DOHH2 (cell line): ENCODE measurements around the gene PDIA6.

Experiments
- H3F3A ChIP-seq: fragments of 200-600 bp; sonication (generic), shearing (Covaris generic); 2 replicates; pipeline ENCODE4 v1.6.0; 2016; ENCODE audit warnings: antibody characterized with exemption, mild to moderate bottlenecking; ENCODE audit not compliant: control insufficient read depth, insufficient read depth
- H3K27ac ChIP-seq: fragments of 200-600 bp; sonication (generic); 2 replicates; pipeline ENCODE4 v1.5.1; 2014; ENCODE audit warnings: low read depth, mild to moderate bottlenecking, low read length, moderate library complexity
- H3K27me3 ChIP-seq: fragments of 200-600 bp; sonication (generic); 2 replicates; pipeline ENCODE4 v1.6.1; 2014; ENCODE audit warnings: mild to moderate bottlenecking, low read length, mixed read lengths; ENCODE audit not compliant: control insufficient read depth
- H3K36me3 ChIP-seq: fragments of 200-600 bp; sonication (generic); 2 replicates; pipeline ENCODE4 v1.6.1; 2014; ENCODE audit warnings: mild to moderate bottlenecking, low read length, moderate library complexity, mixed read lengths; ENCODE audit not compliant: control insufficient read depth
- H3K4me1 ChIP-seq: fragments of 200-600 bp; sonication (generic); 2 replicates; pipeline ENCODE4 v1.6.1; 2014; ENCODE audit warnings: mild to moderate bottlenecking, low read length, mixed read lengths; ENCODE audit not compliant: control insufficient read depth
- H3K4me2 ChIP-seq: fragments of 200-600 bp; sonication (generic); 2 replicates; pipeline ENCODE4 v1.6.0; 2014; ENCODE audit warnings: mild to moderate bottlenecking, low read length, moderate library complexity
- H3K4me3 ChIP-seq: fragments of 200-600 bp; sonication (generic); 2 replicates; pipeline ENCODE4 v1.5.1; 2014; ENCODE audit warnings: mild to moderate bottlenecking, low read length, mixed read lengths
- H3K79me2 ChIP-seq: fragments of 200-600 bp; sonication (generic); 2 replicates; pipeline ENCODE4 v1.6.1; 2014; ENCODE audit warnings: mild to moderate bottlenecking, low read length, mixed read lengths; ENCODE audit not compliant: control insufficient read depth
- H3K9me2 ChIP-seq: fragments of 200-600 bp; sonication (generic); replicated peaks from 2 replicates; pipeline ENCODE4 v1.6.1; 2014; ENCODE audit warnings: mild to moderate bottlenecking, low read length, mixed read lengths; ENCODE audit not compliant: control insufficient read depth
- H3K9me3 ChIP-seq: fragments of 200-600 bp; sonication (generic); 2 replicates; pipeline ENCODE4 v1.6.1; 2014; ENCODE audit warnings: antibody characterized with exemption, low read length, mixed read lengths; ENCODE audit not compliant: control insufficient read depth, insufficient read depth
- H4K20me1 ChIP-seq: fragments of 200-600 bp; sonication (generic); 2 replicates; pipeline ENCODE4 v1.6.0; 2014; ENCODE audit warnings: low read depth, mild to moderate bottlenecking, antibody characterized with exemption, low read length, moderate library complexity; ENCODE audit not compliant: control insufficient read depth, insufficient read depth
- CTCF ChIP-seq: fragments of 200-600 bp; sonication (generic); IDR thresholded peaks from one replicate; pipeline ENCODE4 v1.5.1; 2014; ENCODE audit warnings: antibody characterized with exemption, mild to moderate bottlenecking, low read depth, low read length; ENCODE audit not compliant: poor library complexity, severe bottlenecking
- EZH2phosphoT487 ChIP-seq: fragments of 200-600 bp; sonication (generic); IDR thresholded peaks from 2 replicates; pipeline ENCODE4 v1.6.1; 2017; ENCODE audit warnings: borderline replicate concordance, mild to moderate bottlenecking, antibody characterized with exemption, low read length, moderate library complexity, mixed read lengths

Gene PDIA6

DNA sequence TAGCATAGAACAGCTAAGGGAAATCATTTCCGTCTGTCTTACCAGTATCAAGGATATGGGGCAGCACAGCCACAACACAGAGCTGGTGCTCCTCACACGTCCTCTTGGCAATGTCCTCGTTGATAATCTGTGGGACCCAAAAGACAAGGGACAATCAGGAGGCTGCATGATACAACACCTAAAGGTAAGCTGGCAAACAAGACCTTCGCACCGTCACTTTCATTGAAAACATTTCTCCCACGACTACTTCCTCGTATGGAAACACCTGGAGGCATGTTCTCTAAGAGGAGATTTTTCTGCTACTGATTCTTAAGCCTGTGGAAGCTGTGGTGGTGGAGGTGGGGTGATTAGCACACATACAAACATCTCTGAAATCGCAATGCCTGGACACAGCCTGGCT is 23.7 kb downstream of the PDIA6 start:
- Histone ChIP-seq H3K79me2 (peaks cover 20% of the 10 kb centered on the region), H3K36me3 (peaks cover 99% of the 10 kb centered on the region), H3K4me3 (no peak overlapping the region), H3F3A (peaks cover 9% of the 10 kb centered on the region), H3K27me3 (no peaks in the 10 kb centered on the region), H3K27ac (no peak overlapping the region), H3K4me2 (no peak overlapping the region), H4K20me1 (peaks cover 13% of the 10 kb centered on the region; the same call in 1 of the 2 replicates), H3K4me1 (no peaks in the 10 kb centered on the region), H3K9me3 (no peaks in the 10 kb centered on the region), H3K9me2 (no peaks in the 10 kb centered on the region)
- TF ChIP-seq CTCF (no peak), EZH2phosphoT487 (no peak)

DNA sequence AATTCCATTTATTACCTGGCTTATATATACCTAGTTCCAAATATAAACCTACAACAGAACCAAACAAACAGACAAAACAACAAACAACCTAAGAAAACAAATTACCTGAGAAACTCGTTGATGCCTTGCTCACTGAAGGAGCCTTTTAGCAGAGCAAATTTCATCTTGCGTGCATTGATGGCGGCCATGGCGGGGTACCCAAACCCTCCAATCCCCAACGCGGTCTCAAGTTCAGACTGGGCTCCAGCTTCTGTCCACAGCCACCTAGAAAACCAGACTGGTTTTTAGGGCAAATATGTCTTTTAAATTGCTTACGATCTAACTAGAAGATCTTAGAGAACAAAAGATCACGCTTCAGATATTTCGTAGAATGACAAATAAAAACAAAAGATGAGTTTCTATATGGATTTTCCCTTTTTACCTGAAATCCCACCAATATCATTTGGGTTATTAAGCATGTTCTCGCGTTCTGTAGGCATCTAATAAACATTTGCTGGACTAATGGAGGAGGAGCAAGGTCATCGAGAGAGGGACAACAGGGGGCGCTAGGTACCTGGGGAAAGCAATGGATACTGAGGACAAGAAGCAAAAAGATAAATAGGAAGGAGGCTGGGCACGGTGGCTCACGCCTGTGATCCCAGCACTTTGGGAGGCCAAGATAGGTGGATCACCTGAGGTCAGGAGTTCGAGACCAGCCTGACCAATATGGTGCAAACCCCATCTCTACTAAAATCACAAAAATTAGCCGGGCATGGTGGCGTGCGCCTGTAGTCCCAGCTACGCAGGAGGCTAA is 25.2 kb downstream of the PDIA6 start:
- Histone ChIP-seq H3K36me3 (peaks cover 96% of the 10 kb centered on the region), H3K79me2 (peaks cover 8% of the 10 kb centered on the region), H4K20me1 (peaks cover 13% of the 10 kb centered on the region; the same call in 1 of the 2 replicates), H3K4me3 (no peak overlapping the region), H3K9me2 (no peaks in the 10 kb centered on the region), H3K27me3 (no peaks in the 10 kb centered on the region), H3K4me1 (no peaks in the 10 kb centered on the region), H3F3A (peaks cover 9% of the 10 kb centered on the region), H3K4me2 (no peak overlapping the region), H3K9me3 (no peaks in the 10 kb centered on the region), H3K27ac (no peak overlapping the region)
- peak; percentile 70 for TF ChIP-seq CTCF
- TF ChIP-seq EZH2phosphoT487: no peak

- peaks cover 12% of the 10 kb centered on the region; the same call in 1 of the 2 replicates for H4K20me1 ChIP-seq
- H3K4me1 ChIP-seq: no peaks in the 10 kb centered on the region
- H3K27me3 ChIP-seq: no peaks in the 10 kb centered on the region
- peaks cover 9% of the 10 kb centered on the region for H3F3A ChIP-seq
- H3K36me3 ChIP-seq: peaks cover 96% of the 10 kb centered on the region
- H3K4me2 ChIP-seq: no peak overlapping the region
- H3K4me3 ChIP-seq: no peak overlapping the region
- H3K9me2 ChIP-seq: no peaks in the 10 kb centered on the region
- H3K79me2 ChIP-seq: peaks cover 4% of the 10 kb centered on the region; the same call in 1 of the 2 replicates
- no peak overlapping the region for H3K27ac ChIP-seq
- H3K9me3 ChIP-seq: no peaks in the 10 kb centered on the region
- TF ChIP-seq EZH2phosphoT487 (no peak), CTCF (no peak)
These were observed 26.2 kb downstream of the PDIA6 start for GRCh38 chr2:10786240-10786982.
